ENCODE data around the gene CTDSP2. TPM values are rescaled to one million over a fixed set of nuclear protein-coding genes. Genes with fewer than 3 reads are reported as not detected.
A peak's percentile ranks its signal among the peaks of the same experiment; 100 is the strongest.

CTDSP2 gene
- polyA plus RNA-seq, 1 of the 3 experiments (the other 2 are of a cell fraction) = 119 TPM

DNA sequence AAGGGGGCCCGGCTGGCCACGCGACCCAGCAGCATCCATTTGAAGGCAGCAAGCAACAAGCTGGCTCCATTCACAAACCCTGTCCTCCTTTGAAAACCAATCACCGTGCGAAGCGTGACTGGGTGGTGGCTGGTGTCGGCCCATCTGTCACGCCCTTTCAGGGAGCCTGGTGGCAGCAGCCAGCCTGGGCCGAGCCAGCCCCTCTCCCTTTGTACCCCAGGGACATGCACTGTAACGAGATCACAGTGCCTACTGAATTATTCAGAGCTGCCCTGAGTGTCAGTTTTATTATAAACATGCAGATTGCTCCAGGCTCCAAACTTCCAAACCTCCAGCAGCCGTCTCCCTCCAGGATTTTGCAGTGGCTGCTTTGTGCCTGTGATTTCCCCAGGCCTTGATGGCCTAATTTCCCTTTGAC lies 22.3 kb upstream of the CTDSP2 start:
- ChIA-PET CTCF (interaction anchor here (1.0 to 4.0 kb wide), 7 partner anchors 13 to 37 kb away, joined by 3 to 14 read pairs (median 5); no protein-coding TSS in a partner anchor), POLR2A (interaction anchor here (0.7 kb wide), 1 partner anchor 25 kb away, joined by 3 read pairs; no protein-coding TSS in a partner anchor)
- H3K27ac ChIP-seq (ENCODE audit: low read depth in 2 of 2, low read length in 1 of 2) = peak overlapping the region in 1 of 2 experiments; percentile 36; a peak in 1 of 4 replicates

More for the DNA sequence above, 22.3 kb upstream of the CTDSP2 start:
- peaks cover 0 to 19% of the 10 kb centered on the region in 2 experiments; a peak in 1 of 4 replicates for H3K4me1 ChIP-seq (ENCODE audit: control insufficient read depth in 1 of 2, insufficient read depth in 2 of 2, low read depth in 1 of 2, low read length in 1 of 2)
- H3K9me2 ChIP-seq = no peaks in the 10 kb centered on the region
- H3K9me3 ChIP-seq = no peaks in the 10 kb centered on the region
- no peak overlapping the region for H2AFZ ChIP-seq (ENCODE audit: low read depth)
- H3K36me3 ChIP-seq (replicated peaks in 1 of 2; ENCODE audit: control insufficient read depth in 1 of 2, insufficient read depth in 2 of 2, low read length in 1 of 2) = no peaks in the 10 kb centered on the region
- TF ChIP-seq ELF1 (IDR thresholded peaks at IDR 0.05) = no peak
- no peak for TF ChIP-seq NRF1 (IDR thresholded peaks at IDR 0.05; ENCODE audit: low read depth, low read length)
- TF ChIP-seq, protein P1, sequence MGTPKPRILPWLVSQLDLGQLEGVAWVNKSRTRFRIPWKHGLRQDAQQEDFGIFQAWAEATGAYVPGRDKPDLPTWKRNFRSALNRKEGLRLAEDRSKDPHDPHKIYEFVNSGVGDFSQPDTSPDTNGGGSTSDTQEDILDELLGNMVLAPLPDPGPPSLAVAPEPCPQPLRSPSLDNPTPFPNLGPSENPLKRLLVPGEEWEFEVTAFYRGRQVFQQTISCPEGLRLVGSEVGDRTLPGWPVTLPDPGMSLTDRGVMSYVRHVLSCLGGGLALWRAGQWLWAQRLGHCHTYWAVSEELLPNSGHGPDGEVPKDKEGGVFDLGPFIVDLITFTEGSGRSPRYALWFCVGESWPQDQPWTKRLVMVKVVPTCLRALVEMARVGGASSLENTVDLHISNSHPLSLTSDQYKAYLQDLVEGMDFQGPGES (IDR thresholded peaks at IDR 0.05; ENCODE audit: low read depth, low read length) = no peak
- TF ChIP-seq CHD2 (IDR thresholded peaks at IDR 0.05; ENCODE audit: low read length, partially characterized antibody) = no peak
- no peak for TF ChIP-seq RXRA (IDR thresholded peaks at IDR 0.05; ENCODE audit: borderline replicate concordance, low read depth)
- TF ChIP-seq NFIC (IDR thresholded peaks at IDR 0.05; ENCODE audit: borderline replicate concordance) = no peak
- TF ChIP-seq SMC3 (IDR thresholded peaks at IDR 0.05; ENCODE audit: low read depth, low read length) = no peak
- no peak for TF ChIP-seq USF1 (IDR thresholded peaks at IDR 0.05; ENCODE audit: borderline replicate concordance, low read depth)
- no peak for TF ChIP-seq REST (IDR thresholded peaks at IDR 0.05; ENCODE audit: low read depth, low read length)
- TF ChIP-seq FOXM1 (IDR thresholded peaks at IDR 0.05; ENCODE audit: low read depth) = no peak
- no peak for TF ChIP-seq GATA2 (CRISPR knock-in tag; IDR thresholded peaks at IDR 0.05)
- TF ChIP-seq YY1 (IDR thresholded peaks at IDR 0.05; ENCODE audit: low read depth) = no peak
- TF ChIP-seq MXI1 (IDR thresholded peaks at IDR 0.05; ENCODE audit: low read depth, low read length) = no peak
- TF ChIP-seq, protein P2, sequence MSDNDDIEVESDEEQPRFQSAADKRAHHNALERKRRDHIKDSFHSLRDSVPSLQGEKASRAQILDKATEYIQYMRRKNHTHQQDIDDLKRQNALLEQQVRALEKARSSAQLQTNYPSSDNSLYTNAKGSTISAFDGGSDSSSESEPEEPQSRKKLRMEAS (IDR thresholded peaks at IDR 0.05; ENCODE audit: low read depth) = no peak
- no peak for TF ChIP-seq RAD21 (IDR thresholded peaks at IDR 0.05; ENCODE audit: low read length)
- no peak for TF ChIP-seq CTCF (IDR thresholded peaks at IDR 0.05)
- TF ChIP-seq FOXJ3 (CRISPR knock-in tag; IDR thresholded peaks at IDR 0.05) = no peak
- TF ChIP-seq EZH2phosphoT487 (IDR thresholded peaks at IDR 0.05; ENCODE audit: borderline replicate concordance, low read depth) = no peak
- no peak for TF ChIP-seq POLR2AphosphoS5 (IDR thresholded peaks at IDR 0.05; ENCODE audit: low read depth, low read length)
- no peak for TF ChIP-seq MEF2A (IDR thresholded peaks at IDR 0.05; ENCODE audit: borderline replicate concordance, low read depth)
- no peak overlapping the region for H3K9ac ChIP-seq
- H4K20me1 ChIP-seq (ENCODE audit: insufficient read depth) = no peaks in the 10 kb centered on the region
- no peak overlapping the region for H3K4me3 ChIP-seq (ENCODE audit: low read depth in 2 of 2, low read length in 1 of 2)
- no peaks in the 10 kb centered on the region for H3F3A ChIP-seq (replicated peaks; ENCODE audit: insufficient read depth)
- WGBS (ENCODE audit: low lambda C conversion rate) = 93% methylated on average over 9 of the region's 11 CpGs
- H3K79me2 ChIP-seq (ENCODE audit: insufficient read depth) = no peaks in the 10 kb centered on the region
- H3K4me2 ChIP-seq = no peak overlapping the region
- DNase-seq = peak; percentile 67
- no peaks in the 10 kb centered on the region for H3K27me3 ChIP-seq (ENCODE audit: insufficient read depth)
